ENCODE data around the gene FABP1.

Gene FABP1

GRCh38 chr2:88122141-88122884, 5.5 kb downstream of the FABP1 start:
- Histone ChIP-seq H3K9me3 (ENCODE audit: insufficient read depth, low read length, severe bottlenecking) (no peaks in the 10 kb centered on the region), H3K27me3 (ENCODE audit: insufficient read depth, low read length, poor library complexity) (peaks cover 14% of the 10 kb centered on the region), H3K4me3 (ENCODE audit: low read depth in 1 of 2, low read length in 2 of 2) (no peak overlapping the region), H3K4me1 (ENCODE audit: insufficient read depth, low read length) (no peaks in the 10 kb centered on the region), H3K9ac (ENCODE audit: low read depth, low read length) (no peak overlapping the region), H3K36me3 (ENCODE audit: insufficient read depth, low read length) (no peaks in the 10 kb centered on the region), H2AFZ (ENCODE audit: low read depth, low read length) (no peak overlapping the region), H3K4me2 (ENCODE audit: insufficient read depth, low read length) (no peak overlapping the region), H3K27ac (ENCODE audit: low read length) (no peak overlapping the region), H3K79me2 (ENCODE audit: insufficient read depth, low read length) (no peaks in the 10 kb centered on the region), H4K20me1 (ENCODE audit: insufficient read depth, low read length) (no peaks in the 10 kb centered on the region)
- TF ChIP-seq CTCF (IDR thresholded peaks at IDR 0.05; ENCODE audit: borderline replicate concordance, extremely low read depth, low read length, poor library complexity, severe bottlenecking) (no peak), EZH2 (IDR thresholded peaks at IDR 0.05; ENCODE audit: borderline replicate concordance, low read depth, low read length, severe bottlenecking) (no peak)
- DNase-seq (no peak), ATAC-seq (ENCODE audit: insufficient read depth, low read depth) (no peak)

GRCh38 chr2:88121678-88122077, 6.2 kb downstream of the FABP1 start:
- Histone ChIP-seq H3K4me2 (ENCODE audit: insufficient read depth, low read length) (no peak overlapping the region), H3K4me1 (ENCODE audit: insufficient read depth, low read length) (no peaks in the 10 kb centered on the region), H2AFZ (ENCODE audit: low read depth, low read length) (no peak overlapping the region), H3K79me2 (ENCODE audit: insufficient read depth, low read length) (no peaks in the 10 kb centered on the region), H3K9ac (ENCODE audit: low read depth, low read length) (no peak overlapping the region), H3K36me3 (ENCODE audit: insufficient read depth, low read length) (no peaks in the 10 kb centered on the region), H3K9me3 (ENCODE audit: insufficient read depth, low read length, severe bottlenecking) (no peaks in the 10 kb centered on the region), H3K4me3 (ENCODE audit: low read depth in 1 of 2, low read length in 2 of 2) (no peak overlapping the region), H4K20me1 (ENCODE audit: insufficient read depth, low read length) (no peaks in the 10 kb centered on the region), H3K27ac (ENCODE audit: low read length) (no peak overlapping the region), H3K27me3 (ENCODE audit: insufficient read depth, low read length, poor library complexity) (peaks cover 10% of the 10 kb centered on the region)
- TF ChIP-seq CTCF (IDR thresholded peaks at IDR 0.05; ENCODE audit: borderline replicate concordance, extremely low read depth, low read length, poor library complexity, severe bottlenecking) (no peak), EZH2 (IDR thresholded peaks at IDR 0.05; ENCODE audit: borderline replicate concordance, low read depth, low read length, severe bottlenecking) (no peak)
- ATAC-seq (ENCODE audit: insufficient read depth, low read depth) = no peak
- no peak for DNase-seq

- Histone ChIP-seq H3K36me3 (ENCODE audit: insufficient read depth, low read length) (no peaks in the 10 kb centered on the region), H3K4me1 (ENCODE audit: insufficient read depth, low read length) (no peaks in the 10 kb centered on the region), H3K79me2 (ENCODE audit: insufficient read depth, low read length) (no peaks in the 10 kb centered on the region), H3K4me2 (ENCODE audit: insufficient read depth, low read length) (no peak overlapping the region), H3K9ac (ENCODE audit: low read depth, low read length) (no peak overlapping the region), H3K4me3 (ENCODE audit: low read depth in 1 of 2, low read length in 2 of 2) (no peak overlapping the region), H3K9me3 (ENCODE audit: insufficient read depth, low read length, severe bottlenecking) (no peaks in the 10 kb centered on the region), H2AFZ (ENCODE audit: low read depth, low read length) (no peak overlapping the region), H4K20me1 (ENCODE audit: insufficient read depth, low read length) (no peaks in the 10 kb centered on the region), H3K27ac (ENCODE audit: low read length) (no peak overlapping the region), H3K27me3 (ENCODE audit: insufficient read depth, low read length, poor library complexity) (peaks cover 4% of the 10 kb centered on the region)
- TF ChIP-seq EZH2 (IDR thresholded peaks at IDR 0.05; ENCODE audit: borderline replicate concordance, low read depth, low read length, severe bottlenecking) = no peak
- DNase-seq (no peak), ATAC-seq (ENCODE audit: insufficient read depth, low read depth) (no peak)
These were observed 9.9 kb downstream of the FABP1 start for GRCh38 chr2:88117973-88118372.

- Histone ChIP-seq H3K9me3 (ENCODE audit: insufficient read depth, low read length, severe bottlenecking) (no peaks in the 10 kb centered on the region), H4K20me1 (ENCODE audit: insufficient read depth, low read length) (no peaks in the 10 kb centered on the region), H3K4me2 (ENCODE audit: insufficient read depth, low read length) (no peak overlapping the region), H3K9ac (ENCODE audit: low read depth, low read length) (no peak overlapping the region), H3K4me1 (ENCODE audit: insufficient read depth, low read length) (no peaks in the 10 kb centered on the region), H2AFZ (ENCODE audit: low read depth, low read length) (no peak overlapping the region), H3K27me3 (ENCODE audit: insufficient read depth, low read length, poor library complexity) (peaks cover 4% of the 10 kb centered on the region), H3K27ac (ENCODE audit: low read length) (no peak overlapping the region), H3K36me3 (ENCODE audit: insufficient read depth, low read length) (no peaks in the 10 kb centered on the region), H3K4me3 (ENCODE audit: low read depth in 1 of 2, low read length in 2 of 2) (no peak overlapping the region), H3K79me2 (ENCODE audit: insufficient read depth, low read length) (no peaks in the 10 kb centered on the region)
- TF ChIP-seq EZH2 (IDR thresholded peaks at IDR 0.05; ENCODE audit: borderline replicate concordance, low read depth, low read length, severe bottlenecking) (no peak), CTCF (IDR thresholded peaks at IDR 0.05; ENCODE audit: borderline replicate concordance, extremely low read depth, low read length, poor library complexity, severe bottlenecking) (no peak)
- no peak for ATAC-seq (ENCODE audit: insufficient read depth, low read depth)
- no peak for DNase-seq
These were observed 11.0 kb downstream of the FABP1 start for GRCh38 chr2:88116669-88117432.
